NOMO-1 treated with dmso at 0.1 percent for 144 hours (cell line): ENCODE data around the gene SLC25A23.
A peak's percentile ranks its signal among the peaks of the same experiment; 100 is the strongest.

Source experiments
- DNase-seq: peaks from one replicate; lab custom pipeline; 2025; ENCODE audit not compliant: unreplicated experiment; lab: John Stamatoyannopoulos, UW

Gene SLC25A23

GRCh38 chr19:6481541-6482342 is 22.1 kb upstream of the SLC25A23 start, which contains the start of gene DENND1C:
Gene DENND1C (minus strand): TSS chr19:6481787. CDS start chr19:6481695, 92 bp downstream.
- peak; percentile 44 for DNase-seq

- DNase-seq = no peak
Observed at GRCh38 chr19:6480848-6481415, 21.3 kb upstream of the SLC25A23 start.

GRCh38 chr19:6479836-6480398 is 20.3 kb upstream of the SLC25A23 start:
- DNase-seq = no peak

- no peak for DNase-seq
Observed at GRCh38 chr19:6478815-6479214, 19.2 kb upstream of the SLC25A23 start.

DNA sequence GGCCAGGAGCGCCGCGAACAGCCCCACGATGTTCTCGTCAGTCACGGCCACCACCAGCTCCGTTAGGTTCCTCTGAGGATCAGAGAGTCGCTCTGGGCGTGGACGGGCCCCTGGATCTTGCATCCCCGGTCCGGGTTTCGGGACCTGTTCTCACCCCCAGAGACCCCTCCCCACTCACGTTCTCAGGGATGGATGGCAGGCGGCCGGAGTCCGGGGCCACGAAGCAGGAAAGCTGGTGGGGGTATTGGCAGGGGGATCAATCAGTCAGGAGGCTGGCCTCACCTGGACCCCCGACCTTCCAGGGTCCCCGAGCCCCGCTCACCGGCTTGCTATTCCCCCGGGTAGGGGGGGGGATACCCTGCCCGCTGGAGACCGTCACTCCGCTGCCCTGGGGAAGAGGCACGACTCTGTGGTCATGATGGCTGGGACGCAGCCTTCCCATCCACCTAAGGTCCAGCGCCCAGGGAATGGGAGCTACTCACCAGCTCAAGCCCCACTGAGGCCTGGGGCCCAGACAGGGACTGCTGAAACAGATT is 17.4 kb upstream of the SLC25A23 start:
- no peak for DNase-seq

GRCh38 chr19:6476155-6476895 is 16.7 kb upstream of the SLC25A23 start:
- DNase-seq = no peak

GRCh38 chr19:6475321-6476108 is 15.9 kb upstream of the SLC25A23 start:
- DNase-seq = no peak

DNA sequence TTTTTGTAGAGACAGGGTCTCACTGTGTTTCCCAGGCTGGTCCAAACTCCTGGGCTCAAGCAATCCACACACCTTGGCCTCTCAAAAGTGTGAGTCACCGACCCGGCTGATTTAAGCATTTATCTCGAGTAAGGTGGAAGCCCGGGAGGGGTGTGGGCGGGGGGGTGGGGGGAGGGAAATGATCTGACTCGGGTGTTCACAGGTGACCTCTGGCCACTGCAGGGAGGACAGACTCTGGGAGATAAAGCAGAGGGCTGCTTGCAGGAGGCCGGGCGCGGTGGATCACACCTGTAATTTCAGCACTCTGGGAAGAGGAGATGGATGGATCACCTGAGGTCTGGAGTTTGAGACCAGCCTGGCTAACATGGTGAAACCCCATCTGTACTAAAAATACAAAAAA is 14.1 kb upstream of the SLC25A23 start:
- no peak for DNase-seq

- no peak for DNase-seq
Observed at GRCh38 chr19:6472713-6473112, 13.1 kb upstream of the SLC25A23 start.

DNA sequence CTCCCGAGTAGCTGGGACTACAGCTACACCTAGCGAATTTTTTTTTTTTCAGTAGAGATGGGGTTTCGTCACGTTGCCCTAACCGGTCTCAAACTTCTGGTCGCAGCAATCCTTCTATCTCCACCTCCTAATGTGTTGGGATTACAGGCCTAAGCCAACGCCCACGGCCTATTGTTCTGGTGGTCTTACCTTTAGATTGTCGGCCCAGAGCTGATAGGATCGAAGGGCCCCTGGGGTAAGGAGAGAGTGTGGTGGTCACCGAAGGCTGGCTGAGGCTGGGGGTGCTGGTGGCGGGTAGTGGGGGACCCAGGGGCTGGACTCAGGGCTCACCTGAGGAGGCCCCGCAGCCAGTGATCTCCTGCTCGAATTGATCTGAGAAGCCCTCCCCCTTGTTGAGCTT is 11.5 kb upstream of the SLC25A23 start:
- DNase-seq = no peak

- no peak for DNase-seq
Observed at GRCh38 chr19:6470173-6470572, 10.6 kb upstream of the SLC25A23 start.

GRCh38 chr19:6467384-6467783 is 7.8 kb upstream of the SLC25A23 start:
- DNase-seq = no peak

DNA sequence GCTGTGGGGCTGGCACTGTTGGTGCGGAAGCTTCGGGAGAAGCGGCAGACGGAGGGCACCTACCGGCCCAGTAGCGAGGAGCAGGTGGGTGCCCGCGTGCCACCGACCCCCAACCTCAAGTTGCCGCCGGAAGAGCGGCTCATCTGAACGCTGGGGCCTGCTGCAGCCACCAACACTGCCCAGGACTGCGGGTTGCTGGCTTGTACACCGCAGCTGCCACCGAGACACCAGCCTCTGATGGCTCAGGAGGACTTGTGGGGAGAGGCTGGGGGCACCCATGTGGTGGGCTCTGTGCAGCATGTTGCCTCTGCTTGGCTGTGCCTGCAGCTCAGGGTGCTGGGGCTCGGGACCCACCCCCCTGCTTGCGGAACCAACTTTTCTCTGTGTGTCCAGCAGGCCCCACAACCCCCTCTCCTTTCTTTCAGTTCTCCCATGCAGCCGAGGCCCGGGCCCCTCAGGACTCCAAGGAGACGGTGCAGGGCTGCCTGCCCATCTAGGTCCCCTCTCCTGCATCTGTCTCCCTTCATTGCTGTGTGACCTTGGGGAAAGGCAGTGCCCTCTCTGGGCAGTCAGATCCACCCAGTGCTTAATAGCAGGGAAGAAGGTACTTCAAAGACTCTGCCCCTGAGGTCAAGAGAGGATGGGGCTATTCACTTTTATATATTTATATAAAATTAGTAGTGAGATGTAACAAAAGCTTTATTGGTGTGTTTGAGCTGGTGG is 7.1 kb upstream of the SLC25A23 start:
- DNase-seq = no peak

- no peak for DNase-seq
Observed at GRCh38 chr19:6465663-6466062, 6.1 kb upstream of the SLC25A23 start.

GRCh38 chr19:6465006-6465405 is 5.4 kb upstream of the SLC25A23 start:
- DNase-seq = no peak

- no peak for DNase-seq
Observed at GRCh38 chr19:6464070-6464873, 4.7 kb upstream of the SLC25A23 start, which contains the start of gene CRB3. Gene CRB3 (plus strand): TSS chr19:6464271. CDS start chr19:6464702, 431 bp downstream.

GRCh38 chr19:6460099-6460884 is 700 bp upstream of the SLC25A23 start:
- peak; percentile 99 for DNase-seq

- no peak for DNase-seq
Observed at GRCh38 chr19:6458695-6459261, 814 bp downstream of the SLC25A23 start.
